H9 (cell line): ENCODE data around the gene ITGBL1. TPM values are rescaled to one million over a fixed set of nuclear protein-coding genes. Genes with fewer than 3 reads are reported as not detected.

Source experiments
- DNase-seq: peaks from one replicate; pipeline ENCODE4 v3.0.0-alpha.2; 2017
- H2AFZ ChIP-seq: one replicate; pipeline ENCODE4 v1.6.1; 2013; ENCODE audit warnings: mild to moderate bottlenecking, low read length, control low read depth, moderate library complexity
- H2AK5ac ChIP-seq: 2 replicates; pipeline ENCODE4 v1.6.1; 2013; ENCODE audit warnings: low read length, control low read depth, mixed read lengths; ENCODE audit not compliant: insufficient read length
- H2BK120ac ChIP-seq: one replicate; pipeline ENCODE4 v1.6.1; 2013; ENCODE audit warnings: low read depth, mild to moderate bottlenecking, low read length, control low read depth, inconsistent platforms; ENCODE audit not compliant: poor library complexity, severe bottlenecking
- H2BK12ac ChIP-seq: 2 replicates; pipeline ENCODE4 v1.6.1; 2013; ENCODE audit warnings: low read length, control low read depth, mixed read lengths, low read depth; ENCODE audit not compliant: insufficient read length
- H2BK15ac ChIP-seq: 2 replicates; pipeline ENCODE4 v1.6.1; 2013; ENCODE audit warnings: low read depth, low read length, control low read depth
- H2BK20ac ChIP-seq: one replicate; pipeline ENCODE4 v1.6.1; 2013; ENCODE audit warnings: low read depth, mild to moderate bottlenecking, low read length, control low read depth, inconsistent platforms; ENCODE audit not compliant: poor library complexity, severe bottlenecking
- H2BK5ac ChIP-seq: 2 replicates; pipeline ENCODE4 v1.6.1; 2013; ENCODE audit warnings: low read length, control low read depth, mixed read lengths; ENCODE audit not compliant: insufficient read length
- H3K14ac ChIP-seq: 2 replicates; pipeline ENCODE4 v1.6.1; 2013; ENCODE audit warnings: low read length, control low read depth; ENCODE audit not compliant: insufficient read depth
- H3K18ac ChIP-seq: 2 replicates; pipeline ENCODE4 v1.6.1; 2013; ENCODE audit warnings: low read depth, mild to moderate bottlenecking, mixed read lengths, low read length, control low read depth; ENCODE audit not compliant: insufficient read length
- H3K23ac ChIP-seq: 2 replicates; pipeline ENCODE4 v1.6.1; 2013; ENCODE audit warnings: low read length, control low read depth, mixed read lengths, low read depth; ENCODE audit not compliant: insufficient read length
- H3K23me2 ChIP-seq: 2 replicates; pipeline ENCODE4 v1.6.1; 2013; ENCODE audit warnings: low read depth, mild to moderate bottlenecking, mixed read lengths, low read length, control low read depth; ENCODE audit not compliant: insufficient read length, poor library complexity, severe bottlenecking
- H3K27ac ChIP-seq: 2 replicates; pipeline ENCODE4 v1.5.1; 2013; ENCODE audit warnings: low read length, control low read depth, mixed read lengths, low read depth; ENCODE audit not compliant: insufficient read length
- H3K27me3 ChIP-seq: 2 replicates; pipeline ENCODE4 v1.6.1; 2013; ENCODE audit warnings: low read length, control low read depth, inconsistent platforms; ENCODE audit not compliant: insufficient read depth
- H3K4ac ChIP-seq: 2 replicates; pipeline ENCODE4 v1.6.1; 2013; ENCODE audit warnings: low read depth, mild to moderate bottlenecking, control low read depth, inconsistent platforms, low read length, moderate library complexity
- H3K4me1 ChIP-seq: 2 replicates; pipeline ENCODE4 v1.6.1; 2013; ENCODE audit warnings: low read length, control low read depth, inconsistent platforms; ENCODE audit not compliant: insufficient read depth
- H3K4me2 ChIP-seq: 2 replicates; pipeline ENCODE4 v1.6.1; 2013; ENCODE audit warnings: low read length, control low read depth, mixed read lengths; ENCODE audit not compliant: insufficient read length, insufficient read depth
- H3K56ac ChIP-seq: 2 replicates; pipeline ENCODE4 v1.6.1; 2013; ENCODE audit warnings: low read depth, mild to moderate bottlenecking, mixed read lengths, low read length, control low read depth; ENCODE audit not compliant: insufficient read length
- H3K79me1 ChIP-seq: 2 replicates; pipeline ENCODE4 v1.6.1; 2013; ENCODE audit warnings: low read depth, mild to moderate bottlenecking, moderate library complexity, low read length, control low read depth, inconsistent platforms; ENCODE audit not compliant: insufficient read depth, poor library complexity, severe bottlenecking
- H3K79me2 ChIP-seq: 2 replicates; pipeline ENCODE4 v1.6.1; 2013; ENCODE audit warnings: low read length, control low read depth, inconsistent platforms; ENCODE audit not compliant: insufficient read depth
- H3K9ac ChIP-seq: 2 replicates; pipeline ENCODE4 v1.6.1; 2013; ENCODE audit warnings: low read length, control low read depth, mixed read lengths; ENCODE audit not compliant: insufficient read length; ENCODE audit errors: extremely low read depth
- H3K9me3 ChIP-seq: one replicate; pipeline ENCODE4 v1.6.1; 2013; ENCODE audit warnings: low read depth, low read length, inconsistent platforms; ENCODE audit not compliant: control insufficient read depth
- H3T11ph ChIP-seq: one replicate; pipeline ENCODE4 v1.6.1; 2013; ENCODE audit warnings: mild to moderate bottlenecking, low read length, control low read depth, inconsistent platforms
- H4K20me1 ChIP-seq: one replicate; pipeline ENCODE4 v1.6.1; 2013; ENCODE audit not compliant: control insufficient read depth, insufficient read length, insufficient read depth
- H4K5ac ChIP-seq: 2 replicates; pipeline ENCODE4 v1.6.1; 2013; ENCODE audit warnings: low read depth, mild to moderate bottlenecking, mixed read lengths, low read length, control low read depth; ENCODE audit not compliant: insufficient read length
- H4K8ac ChIP-seq: replicated peaks from 2 replicates; pipeline ENCODE4 v1.6.1; 2013; ENCODE audit warnings: low read length, control low read depth, mixed read lengths, low read depth; ENCODE audit not compliant: insufficient read length
- H4K91ac ChIP-seq: 2 replicates; pipeline ENCODE4 v1.6.1; 2013; ENCODE audit warnings: low read depth, mild to moderate bottlenecking, moderate library complexity, mixed read lengths, low read length, control low read depth; ENCODE audit not compliant: insufficient read length
- H3K27ac Mint-ChIP-seq, 3 experiments: 2 replicates in 2 of 3; 3 replicates in 1 of 3; pipeline ENCODE4 v1.8.0; 2020 to 2021; ENCODE audit warnings: mixed read lengths in 3 of 3, mild to moderate bottlenecking in 1 of 3, moderate library complexity in 1 of 3
- H3K27me3 Mint-ChIP-seq: 2 replicates; pipeline ENCODE4 v1.8.0; 2021; ENCODE audit warnings: low read depth, mild to moderate bottlenecking, moderate library complexity, mixed read lengths
- H3K36me3 Mint-ChIP-seq, 3 experiments: 2 replicates in 2 of 3; 3 replicates in 1 of 3; pipeline ENCODE4 v1.8.0; 2020 to 2021; ENCODE audit warnings: low read depth in 3 of 3, mixed read lengths in 3 of 3; ENCODE audit not compliant: insufficient read depth in 1 of 3
- H3K4me1 Mint-ChIP-seq, 2 experiments: 2 replicates each; pipeline ENCODE4 v1.8.0; 2020; ENCODE audit warnings: mixed read lengths in 2 of 2
- H3K4me3 Mint-ChIP-seq, 2 experiments: 2 replicates in 1 of 2; 3 replicates in 1 of 2; pipeline ENCODE4 v1.8.0; 2020 to 2021; ENCODE audit warnings: mild to moderate bottlenecking in 2 of 2, mixed read lengths in 2 of 2, moderate library complexity in 1 of 2
- H3K9me3 Mint-ChIP-seq, 2 experiments: 2 replicates in 1 of 2; 3 replicates in 1 of 2; pipeline ENCODE4 v1.8.0; 2020; ENCODE audit warnings: mild to moderate bottlenecking in 2 of 2, mixed read lengths in 2 of 2, moderate library complexity in 1 of 2
- CTCF ChIP-seq: fragments of 200-600 bp; sonication (generic); conservative IDR thresholded peaks from 3 replicates; pipeline ENCODE4 v1.8.0; 2021; ENCODE audit warnings: antibody characterized with exemption, mild to moderate bottlenecking
- WGBS: extraction: QIAGEN DNeasy Blood & Tissue Kit; methylation state at CpG from one replicate; pipeline ENCODE4 v1.1.7; 2013; ENCODE audit warnings: missing lambda C conversion rate, low lambda C conversion rate, mixed read lengths; ENCODE audit not compliant: insufficient read length; ENCODE audit errors: extremely low coverage; 5-methylcytosine and 5-hydroxymethylcytosine counted together
- total RNA-seq: library from RNA; stranded (reverse); gene quantifications from 2 replicates; pipeline ENCODE4 v1.2.1, GENCODE V29; 2021

The ITGBL1 gene
- total RNA-seq, 1 experiment from 2014 or later: not detected

GRCh38 chr13:101416181-101417042 is 36.1 kb upstream of the ITGBL1 start, which contains the start of gene NALCN:
Gene NALCN, minus strand, starts transcription at chr13:101416508. Its CDS starts 17,382 bp downstream, at chr13:101399126.
- no peak within 1 kb of the TSS for H3K4ac ChIP-seq
- no peak within 1 kb of the TSS for H2BK12ac ChIP-seq
- Mint-ChIP-seq H3K27ac (no peak within 1 kb of the TSS; a peak in 1 of 7 replicates), H3K9me3 (no peaks in the 10 kb centered on the region), H3K4me3 (peak within 1 kb of the TSS; percentile 76 to 86), H3K27me3 (peaks cover 29% of the 10 kb centered on the region), H3K4me1 (peaks cover 8 to 14% of the 10 kb centered on the region in 2 experiments), H3K36me3 (no peaks in the 10 kb centered on the region; a peak in 1 of 7 replicates)
- no peak for TF ChIP-seq CTCF
- no peaks in the 10 kb centered on the region for H3K4me1 ChIP-seq
- no peak within 1 kb of the TSS for H3K14ac ChIP-seq
- no peak within 1 kb of the TSS for H2BK15ac ChIP-seq
- no peaks in the 10 kb centered on the region for H3K9me3 ChIP-seq
- H2AK5ac ChIP-seq: no peak within 1 kb of the TSS
- no peaks in the 10 kb centered on the region for H3K79me2 ChIP-seq
- no peak within 1 kb of the TSS for H3K56ac ChIP-seq
- H3K27ac ChIP-seq: no peak within 1 kb of the TSS
- no CpG with 5 or more reads among the region's 85 CpGs for WGBS
- H3K27me3 ChIP-seq: peaks cover 7% of the 10 kb centered on the region; the same call in 1 of the 2 replicates
- H3K23ac ChIP-seq: no peak within 1 kb of the TSS
- peak within 1 kb of the TSS; percentile 67 for H3K4me2 ChIP-seq
- peak; percentile 39 for DNase-seq
- H2BK20ac ChIP-seq: no peak within 1 kb of the TSS
- no peaks in the 10 kb centered on the region for H3K79me1 ChIP-seq
- H4K20me1 ChIP-seq: no peaks in the 10 kb centered on the region
- H4K5ac ChIP-seq: no peak within 1 kb of the TSS
- H3K9ac ChIP-seq: no peak within 1 kb of the TSS
- no peak within 1 kb of the TSS for H4K8ac ChIP-seq
- no peak within 1 kb of the TSS for H2BK5ac ChIP-seq
- no peak within 1 kb of the TSS for H2AFZ ChIP-seq
- no peak within 1 kb of the TSS for H3T11ph ChIP-seq
- H2BK120ac ChIP-seq: no peak within 1 kb of the TSS
- H3K18ac ChIP-seq: no peak within 1 kb of the TSS
- H4K91ac ChIP-seq: no peak within 1 kb of the TSS
- peaks cover 9% of the 10 kb centered on the region for H3K23me2 ChIP-seq
